ENCODE results near the gene DOCK4. TPM values are rescaled to one million over a fixed set of nuclear protein-coding genes. Genes with fewer than 3 reads are reported as not detected.

Gene DOCK4
- total and polyA plus RNA-seq, 10 of the 15 experiments (the other 5 are each of a cell fraction or from before 2014, with no cell fraction given) = 0.03 to 0.73 (median 0.38) TPM

GRCh38 chr7:112080978-112081377, 125.2 kb downstream of the DOCK4 start (continued):
- no peak for TF ChIP-seq CBFB (IDR thresholded peaks at IDR 0.05; ENCODE audit: low read depth)
- TF ChIP-seq TCF7 (IDR thresholded peaks at IDR 0.05; ENCODE audit: borderline replicate concordance) = no peak
- no peak for TF ChIP-seq RFX5 (IDR thresholded peaks at IDR 0.05; ENCODE audit: low read depth, low read length)
- 0 out of 2 replicates have a peak, but pooled peaks have one; percentile 43 for TF ChIP-seq DPF2 (IDR thresholded peaks at IDR 0.05)
- peak; percentile 91 for TF ChIP-seq RUNX3 (IDR thresholded peaks at IDR 0.05; ENCODE audit: low read length)
- peak; percentile 3 for TF ChIP-seq MEF2B (IDR thresholded peaks at IDR 0.05; ENCODE audit: partially characterized antibody, poor library complexity, severe bottlenecking)
- 0 out of 2 replicates have a peak, but pooled peaks have one; percentile 24 for TF ChIP-seq IRF4 (IDR thresholded peaks at IDR 0.05; ENCODE audit: low read depth, low read length)

GRCh38 chr7:112080441-112080840, 125.8 kb downstream of the DOCK4 start:
- CTCF ChIA-PET = interaction anchor here (1.1 to 1.9 kb wide), 6 partner anchors 150 to 416 kb away, joined by 3 to 5 read pairs (median 4); no protein-coding TSS in a partner anchor
- H4K20me1 ChIP-seq (ENCODE audit: control insufficient read depth, insufficient read depth) = no peaks in the 10 kb centered on the region
- no peak overlapping the region for H3K9ac ChIP-seq (ENCODE audit: control insufficient read depth, insufficient read depth, low read length)
- BruUV-seq (replicated peaks) = no TSS peak
- peaks cover 28% of the 10 kb centered on the region for H3K4me1 ChIP-seq (ENCODE audit: control insufficient read depth, insufficient read depth, low read length)
- WGBS (ENCODE audit: insufficient coverage, insufficient replicate concordance, low lambda C conversion rate, missing lambda C conversion rate) = under 1% methylated on average over 5 of the region's 5 CpGs
- peak overlapping the region; percentile 44; the same call in 1 of the 2 replicates for H3K4me3 ChIP-seq
- H3K27me3 ChIP-seq (replicated peaks in 1 of 2; ENCODE audit: control insufficient read depth in 2 of 2, insufficient read depth in 2 of 2, low read length in 1 of 2) = no peaks in the 10 kb centered on the region
- intact Hi-C loops (cut with micrococcal nuclease; ENCODE audit: unreplicated experiment) (loop anchor here (5.0 kb wide), 1 partner anchor 127 kb away; the partner anchor contains the start of genes DOCK4 and ZNF277), in situ Hi-C loops (cut with MboI) (no loop called here)
- no peaks in the 10 kb centered on the region; the same call in 2 of the 3 replicates for H3K9me3 ChIP-seq (replicated peaks; ENCODE audit: control insufficient read depth, insufficient read depth, low read length)
- SMC1A ChIA-PET (ENCODE audit: uncharacterized antibody, unreplicated experiment) = interaction anchor here (0.8 to 3.2 kb wide), 8 partner anchors 10 to 387 kb away, joined by 3 to 8 read pairs (median 3); no protein-coding TSS in a partner anchor
- POLR2A ChIA-PET = interaction anchor here (1.5 to 1.7 kb wide), 2 partner anchors 10 to 24 kb away, joined by 5 to 7 read pairs; no protein-coding TSS in a partner anchor
- no peaks in the 10 kb centered on the region for H3K36me3 ChIP-seq (ENCODE audit: control insufficient read depth in 2 of 2, insufficient read depth in 2 of 2, low read length in 1 of 2)
- H3K79me2 ChIP-seq (ENCODE audit: control insufficient read depth, insufficient read depth, low read length) = no peaks in the 10 kb centered on the region
- FAIRE-seq (peak; percentile 92), DNase-seq (ENCODE audit: low read depth, low spot score) (peak; percentile 89), ATAC-seq (peak; percentile 96)
- RAD21 ChIA-PET (ENCODE audit: unreplicated experiment) = interaction anchor here (0.7 to 1.8 kb wide), 3 partner anchors 24 to 416 kb away, joined by 3 to 6 read pairs (median 4); no protein-coding TSS in a partner anchor
- H2AFZ ChIP-seq (ENCODE audit: control insufficient read depth, low read depth, low read length) = peak overlapping the region; percentile 68
- peak overlapping the region; percentile 61 for H3K27ac ChIP-seq (ENCODE audit: control insufficient read depth, insufficient read depth)
- peak overlapping the region; percentile 70 for H3K4me2 ChIP-seq (ENCODE audit: control insufficient read depth, insufficient read depth)
- TF ChIP-seq CHD4 (IDR thresholded peaks at IDR 0.05) (no peak), PBX3 (IDR thresholded peaks at IDR 0.05; ENCODE audit: insufficient replicate concordance, low read depth, low read length) (no peak), WRNIP1 (IDR thresholded peaks at IDR 0.05; ENCODE audit: borderline replicate concordance, low read depth, low read length) (no peak), NFXL1 (IDR thresholded peaks at IDR 0.05; ENCODE audit: borderline replicate concordance) (no peak), CBFB (IDR thresholded peaks at IDR 0.05; ENCODE audit: low read depth) (no peak), CREM (IDR thresholded peaks at IDR 0.05; ENCODE audit: low read depth) (peak; percentile 69), SIN3A (IDR thresholded peaks at IDR 0.05; ENCODE audit: low read depth, low read length) (no peak), BMI1 (IDR thresholded peaks at IDR 0.05; ENCODE audit: borderline replicate concordance) (no peak), MLLT1 (IDR thresholded peaks at IDR 0.05) (no peak), EP300 (IDR thresholded peaks at IDR 0.05; ENCODE audit: borderline replicate concordance in 1 of 2, control insufficient read depth in 1 of 2, low read depth in 2 of 2, low read length in 2 of 2) (peak in 1 of 2 experiments; percentile 43; a peak in 1 of 4 replicates), TARDBP (IDR thresholded peaks at IDR 0.05; ENCODE audit: borderline replicate concordance) (no peak), ZBTB4 (CRISPR knock-in tag; IDR thresholded peaks at IDR 0.05) (no peak)
